ENCODE data around the gene PMCH. TPM values are rescaled to one million over a fixed set of nuclear protein-coding genes. Genes with fewer than 3 reads are reported as not detected.
"Not testable (repeated sequence)": the region's sequence is repeated elsewhere in the genome, so short reads cannot be mapped to it uniquely, and the experiment has no call there.

The PMCH gene
- total RNA-seq, 1 donor from 2014 or later: not detected

GRCh38 chr12:102169922-102170621 lies 27.6 kb downstream of the PMCH start:
- H3K4me3 Mint-ChIP-seq: no peak overlapping the region
- no peak overlapping the region for H3K27ac Mint-ChIP-seq
- TF ChIP-seq CTCF (IDR thresholded peaks at IDR 0.05; ENCODE audit: unreplicated experiment): peak; percentile 85
- peaks cover 4% of the 10 kb centered on the region for H3K4me1 Mint-ChIP-seq
- H3K9me3 Mint-ChIP-seq: no peaks in the 10 kb centered on the region
- DNase-seq (ENCODE audit: low spot score in 2 of 2, unreplicated experiment in 2 of 2): no peak
- H3K27me3 Mint-ChIP-seq (ENCODE audit: low read depth): no peaks in the 10 kb centered on the region
- H3K36me3 Mint-ChIP-seq: no peaks in the 10 kb centered on the region

- peaks cover 9% of the 10 kb centered on the region for H3K36me3 Mint-ChIP-seq
- no peak for TF ChIP-seq CTCF (IDR thresholded peaks at IDR 0.05; ENCODE audit: unreplicated experiment)
- peaks cover 4% of the 10 kb centered on the region for H3K4me1 Mint-ChIP-seq
- no peak overlapping the region for H3K4me3 Mint-ChIP-seq
- no peak for DNase-seq (ENCODE audit: low spot score in 2 of 2, unreplicated experiment in 2 of 2)
- H3K9me3 Mint-ChIP-seq: peaks cover 11% of the 10 kb centered on the region
- H3K27ac Mint-ChIP-seq: no peak overlapping the region
- no peaks in the 10 kb centered on the region for H3K27me3 Mint-ChIP-seq (ENCODE audit: low read depth)
Observed at GRCh38 chr12:102167821-102168604, 29.6 kb downstream of the PMCH start.

- Mint-ChIP-seq H3K27ac (no peak overlapping the region), H3K4me3 (no peak overlapping the region), H3K9me3 (peaks cover 11% of the 10 kb centered on the region), H3K27me3 (ENCODE audit: low read depth) (no peaks in the 10 kb centered on the region), H3K36me3 (peaks cover 12% of the 10 kb centered on the region), H3K4me1 (no peaks in the 10 kb centered on the region)
- TF ChIP-seq CTCF (IDR thresholded peaks at IDR 0.05; ENCODE audit: unreplicated experiment): no peak
- DNase-seq (ENCODE audit: low spot score in 2 of 2, unreplicated experiment in 2 of 2): no peak
Observed at GRCh38 chr12:102163383-102163782, 34.2 kb downstream of the PMCH start.

GRCh38 chr12:102155206-102155605 lies 42.4 kb downstream of the PMCH start:
- H3K4me3 Mint-ChIP-seq; DNase-seq (ENCODE audit: low spot score in 2 of 2, unreplicated experiment in 2 of 2); H3K27me3 Mint-ChIP-seq (ENCODE audit: low read depth); H3K9me3 Mint-ChIP-seq; H3K27ac Mint-ChIP-seq; H3K4me1 Mint-ChIP-seq: not testable (repeated sequence)
- peaks cover 18% of the 10 kb centered on the region for H3K36me3 Mint-ChIP-seq

GRCh38 chr12:102147062-102147587 lies 50.5 kb downstream of the PMCH start:
- not testable (repeated sequence) for H3K9me3 Mint-ChIP-seq; H3K27me3 Mint-ChIP-seq (ENCODE audit: low read depth); H3K4me1 Mint-ChIP-seq; H3K27ac Mint-ChIP-seq; DNase-seq (ENCODE audit: low spot score in 2 of 2, unreplicated experiment in 2 of 2); H3K4me3 Mint-ChIP-seq
- H3K36me3 Mint-ChIP-seq: peaks cover 16% of the 10 kb centered on the region

Other genes with a start within 250 kb of the PMCH start
- gene WASHC3, start 135.8 kb downstream of the PMCH start, total RNA-seq: 27.9 to 28.8 TPM (median 28.5 TPM) in 3 replicates
- 32.4 to 35.2 TPM (median 33.8 TPM) in 3 replicates for gene NUP37, start 77.7 kb downstream of the PMCH start, total RNA-seq
- gene PARPBP, start 77.7 kb downstream of the PMCH start, total RNA-seq: 13.7 to 15.3 TPM (median 15.0 TPM) in 3 replicates